Vagina (tissue), 2 donors: Measurements from ENCODE around the gene ZDHHC17. TPM values are rescaled to one million over a fixed set of nuclear protein-coding genes. Genes with fewer than 3 reads are reported as not detected.

Source experiments
- DNase-seq, 2 donors: peaks; one replicate each; pipeline ENCODE4 v3.0.0-alpha.2; 2017; ENCODE audit errors: extremely low spot score in 2 of 2
- H3K27ac ChIP-seq: fragments of 200-600 bp; sonication (generic); one replicate; pipeline ENCODE4 v1.5.1; 2019
- H3K27me3 ChIP-seq: fragments of 200-600 bp; sonication (generic); one replicate; pipeline ENCODE4 v1.5.1; 2019
- H3K36me3 ChIP-seq, 2 donors: fragments of 200-600 bp; sonication (generic); one replicate each; pipeline ENCODE4 v1.5.1; 2017 to 2019
- H3K4me1 ChIP-seq: fragments of 200-600 bp; sonication (generic); one replicate; pipeline ENCODE4 v1.5.1; 2019
- H3K4me3 ChIP-seq, 2 donors: fragments of 200-600 bp; sonication (generic); 1 replicate in 1 of 2; 2 replicates in 1 of 2; pipeline ENCODE4 v1.5.1; 2016 to 2019
- H3K9me3 ChIP-seq: fragments of 200-600 bp; sonication (generic); one replicate; pipeline ENCODE4 v1.5.1; 2019
- CTCF ChIP-seq, 3 experiments: fragments of 450-650 bp in 2 of 3; fragments of 200-600 bp in 1 of 3; sonication (generic) in 1 of 3; IDR thresholded peaks; one replicate each; pipeline ENCODE4 v1.5.1; 2017 to 2019; ENCODE audit warnings: antibody characterized with exemption in 3 of 3, mild to moderate bottlenecking in 2 of 3, moderate library complexity in 2 of 3
- POLR2A ChIP-seq, 2 donors: fragments of 450-650 bp; IDR thresholded peaks; one replicate each; pipeline ENCODE4 v1.6.1; 2017; ENCODE audit warnings: antibody characterized with exemption in 2 of 2, mild to moderate bottlenecking in 2 of 2, moderate library complexity in 2 of 2
- POLR2AphosphoS5 ChIP-seq, 2 donors: sonication (generic); formaldehyde crosslinking; IDR thresholded peaks; one replicate each; pipeline ENCODE4 v1.9.0; 2017; ENCODE audit warnings: antibody characterized with exemption in 2 of 2, mild to moderate bottlenecking in 2 of 2, low read depth in 1 of 2; ENCODE audit not compliant: insufficient read depth in 1 of 2
- intact Hi-C: fragments of 100-400 bp; cut with DNase I; formaldehyde crosslinking; loops from one replicate; pipeline ENCODE4 v1.15.1; 2023
- total RNA-seq: library from RNA; depleted of rRNA; stranded (reverse); fragments of >200 nt; gene quantifications from one replicate; pipeline ENCODE4 v1.2.3, GENCODE V29; 2016

ZDHHC17 gene
- total RNA-seq, 1 donor from 2014 or later = 59.9 TPM

GRCh38 chr12:76738824-76739579, 24.9 kb upstream of the ZDHHC17 start:
- H3K9me3 ChIP-seq = no peaks in the 10 kb centered on the region
- no peaks in the 10 kb centered on the region for H3K4me1 ChIP-seq
- no peaks in the 10 kb centered on the region for H3K36me3 ChIP-seq
- H3K27ac ChIP-seq = no peak overlapping the region
- TF ChIP-seq CTCF (IDR thresholded peaks at IDR 0.05) = no peak
- TF ChIP-seq POLR2A (IDR thresholded peaks at IDR 0.05) = no peak
- no peak for TF ChIP-seq POLR2AphosphoS5 (IDR thresholded peaks at IDR 0.05; ENCODE audit: insufficient read depth in 1 of 2, low read depth in 1 of 2)
- no peak for DNase-seq
- no peak overlapping the region for H3K4me3 ChIP-seq
- intact Hi-C loops = no loop called here
- H3K27me3 ChIP-seq = no peaks in the 10 kb centered on the region

GRCh38 chr12:76739896-76740295, 24.0 kb upstream of the ZDHHC17 start:
- H3K4me3 ChIP-seq = no peak overlapping the region
- H3K4me1 ChIP-seq = no peaks in the 10 kb centered on the region
- no peaks in the 10 kb centered on the region for H3K9me3 ChIP-seq
- no peaks in the 10 kb centered on the region for H3K27me3 ChIP-seq
- intact Hi-C loops = no loop called here
- no peaks in the 10 kb centered on the region for H3K36me3 ChIP-seq
- no peak for DNase-seq
- no peak overlapping the region for H3K27ac ChIP-seq
- TF ChIP-seq POLR2A (IDR thresholded peaks at IDR 0.05) (no peak), CTCF (IDR thresholded peaks at IDR 0.05) (no peak), POLR2AphosphoS5 (IDR thresholded peaks at IDR 0.05; ENCODE audit: insufficient read depth in 1 of 2, low read depth in 1 of 2) (no peak)

GRCh38 chr12:76740501-76740900, 23.4 kb upstream of the ZDHHC17 start:
- Histone ChIP-seq H3K4me1 (no peaks in the 10 kb centered on the region), H3K27me3 (no peaks in the 10 kb centered on the region), H3K36me3 (no peaks in the 10 kb centered on the region), H3K27ac (no peak overlapping the region), H3K4me3 (no peak overlapping the region), H3K9me3 (no peaks in the 10 kb centered on the region)
- intact Hi-C loops = no loop called here
- TF ChIP-seq POLR2AphosphoS5 (IDR thresholded peaks at IDR 0.05; ENCODE audit: insufficient read depth in 1 of 2, low read depth in 1 of 2) (no peak), CTCF (IDR thresholded peaks at IDR 0.05) (no peak), POLR2A (IDR thresholded peaks at IDR 0.05) (no peak)
- DNase-seq = no peak

GRCh38 chr12:76745343-76745742, 18.6 kb upstream of the ZDHHC17 start:
- H3K9me3 ChIP-seq = no peaks in the 10 kb centered on the region
- no peaks in the 10 kb centered on the region for H3K4me1 ChIP-seq
- no peaks in the 10 kb centered on the region for H3K36me3 ChIP-seq
- H3K27ac ChIP-seq = no peak overlapping the region
- no peaks in the 10 kb centered on the region for H3K27me3 ChIP-seq
- intact Hi-C loops = no loop called here
- TF ChIP-seq CTCF (IDR thresholded peaks at IDR 0.05) (no peak), POLR2A (IDR thresholded peaks at IDR 0.05) (no peak), POLR2AphosphoS5 (IDR thresholded peaks at IDR 0.05; ENCODE audit: insufficient read depth in 1 of 2, low read depth in 1 of 2) (no peak)
- H3K4me3 ChIP-seq = no peak overlapping the region
- no peak for DNase-seq

GRCh38 chr12:76746516-76746915, 17.4 kb upstream of the ZDHHC17 start:
- Histone ChIP-seq H3K4me1 (no peaks in the 10 kb centered on the region), H3K9me3 (no peaks in the 10 kb centered on the region), H3K4me3 (no peak overlapping the region), H3K36me3 (no peaks in the 10 kb centered on the region), H3K27me3 (no peaks in the 10 kb centered on the region), H3K27ac (no peak overlapping the region)
- TF ChIP-seq POLR2AphosphoS5 (IDR thresholded peaks at IDR 0.05; ENCODE audit: insufficient read depth in 1 of 2, low read depth in 1 of 2) (no peak), CTCF (IDR thresholded peaks at IDR 0.05) (no peak), POLR2A (IDR thresholded peaks at IDR 0.05) (no peak)
- DNase-seq = no peak
- intact Hi-C loops = no loop called here
